IMR-90 (cell line): ENCODE data around the gene SLC25A30. TPM values are rescaled to one million over a fixed set of nuclear protein-coding genes. Genes with fewer than 3 reads are reported as not detected.

Experiments
- ATAC-seq: fragments of 200-7000 bp; cut with Tn5 transposase; 2 replicates; pipeline ENCODE4 v1.9.1; 2020; ENCODE audit warnings: low read depth, mild to moderate bottlenecking, moderate library complexity
- BruUV-seq: library from RNA; stranded (reverse); fragments of 400-500 nt; replicated peaks from 2 replicates; lab custom pipeline; 2021; lab: Mats Ljungman, UMichigan
- CTCF ChIA-PET: fragments of 300-600 bp; formaldehyde crosslinking; extraction: SDS; loops from one replicate; lab custom pipeline; 2021; ENCODE audit warnings: antibody characterized with exemption; lab: Yijun Ruan, JAX
- POLR2A ChIA-PET: fragments of 300-600 bp; sonication (Branson Sonifier 250); formaldehyde crosslinking; loops from one replicate; lab custom pipeline; 2022; ENCODE audit warnings: antibody characterized with exemption; ENCODE audit not compliant: unreplicated experiment; lab: Charles Lee
- DNase-seq: peaks from one replicate; pipeline ENCODE4 v3.0.0; 2013
- H2AFZ ChIP-seq: replicated peaks from 2 replicates; pipeline ENCODE3; 2013; ENCODE audit warnings: low read length, mild to moderate bottlenecking; ENCODE audit not compliant: poor library complexity
- H2AK5ac ChIP-seq: 2 replicates; pipeline ENCODE4 v1.6.1; 2013; ENCODE audit warnings: low read depth, low read length, inconsistent platforms
- H2AK9ac ChIP-seq: replicated peaks from 2 replicates; pipeline ENCODE3; 2013; ENCODE audit warnings: mild to moderate bottlenecking, low read depth, low read length, moderate library complexity; ENCODE audit not compliant: poor library complexity
- H2BK120ac ChIP-seq: 2 replicates; pipeline ENCODE4 v1.6.1; 2013; ENCODE audit warnings: low read depth, low read length, inconsistent platforms
- H2BK15ac ChIP-seq: 3 replicates; pipeline ENCODE4 v1.6.1; 2013; ENCODE audit warnings: low read depth, low read length, inconsistent platforms
- H2BK20ac ChIP-seq: 2 replicates; pipeline ENCODE4 v1.6.1; 2013; ENCODE audit warnings: low read depth, mild to moderate bottlenecking, inconsistent platforms, low read length, moderate library complexity
- H2BK5ac ChIP-seq: 2 replicates; pipeline ENCODE4 v1.6.1; 2013; ENCODE audit warnings: mild to moderate bottlenecking, low read depth, low read length, inconsistent platforms; ENCODE audit not compliant: poor library complexity, severe bottlenecking
- H3K14ac ChIP-seq: replicated peaks from 2 replicates; pipeline ENCODE4 v1.6.1; 2013; ENCODE audit warnings: low read depth, low read length, inconsistent platforms
- H3K18ac ChIP-seq: 2 replicates; pipeline ENCODE4 v1.6.1; 2013; ENCODE audit warnings: low read depth, low read length, control low read depth
- H3K23ac ChIP-seq: 2 replicates; pipeline ENCODE4 v1.6.1; 2013; ENCODE audit warnings: low read depth, low read length, inconsistent platforms
- H3K27ac ChIP-seq: 2 replicates; pipeline ENCODE4 v1.5.1; 2013; ENCODE audit warnings: mild to moderate bottlenecking, control low read depth, low read length; ENCODE audit not compliant: insufficient read depth
- H3K27me3 ChIP-seq: 2 replicates; pipeline ENCODE4 v1.6.1; 2013; ENCODE audit warnings: low read length; ENCODE audit not compliant: control insufficient read depth, insufficient read depth
- H3K36me3 ChIP-seq: 2 replicates; pipeline ENCODE4 v1.6.1; 2013; ENCODE audit warnings: low read length, mixed read lengths; ENCODE audit not compliant: control insufficient read depth, insufficient read depth
- H3K4ac ChIP-seq: 2 replicates; pipeline ENCODE4 v1.6.1; 2013; ENCODE audit warnings: low read depth, low read length, inconsistent platforms
- H3K4me1 ChIP-seq: 2 replicates; pipeline ENCODE4 v1.6.1; 2013; ENCODE audit warnings: low read length, mixed read lengths; ENCODE audit not compliant: control insufficient read depth, insufficient read depth
- H3K4me2 ChIP-seq: 2 replicates; pipeline ENCODE4 v1.6.1; 2013; ENCODE audit warnings: low read depth, mild to moderate bottlenecking, control low read depth, low read length, moderate library complexity
- H3K4me3 ChIP-seq: 2 replicates; pipeline ENCODE4 v1.5.1; 2013; ENCODE audit warnings: low read depth, mild to moderate bottlenecking, control low read depth, low read length, moderate library complexity; ENCODE audit not compliant: insufficient read depth
- H3K56ac ChIP-seq: 2 replicates; pipeline ENCODE4 v1.6.1; 2013; ENCODE audit warnings: low read length, inconsistent platforms; ENCODE audit not compliant: insufficient read depth; ENCODE audit errors: extremely low read depth
- H3K79me1 ChIP-seq, 2 experiments: 2 replicates each; pipeline ENCODE4 v1.6.1; 2013; ENCODE audit warnings: low read length in 2 of 2, inconsistent platforms in 1 of 2, low read depth in 1 of 2
- H3K9ac ChIP-seq: 2 replicates; pipeline ENCODE4 v1.6.1; 2013; ENCODE audit warnings: low read depth, low read length, control low read depth
- H3K9me1 ChIP-seq: 2 replicates; pipeline ENCODE4 v1.6.1; 2013; ENCODE audit warnings: low read length, inconsistent platforms; ENCODE audit not compliant: insufficient read depth
- H3K9me3 ChIP-seq: 2 replicates; pipeline ENCODE4 v1.6.1; 2013; ENCODE audit warnings: low read length; ENCODE audit not compliant: control insufficient read depth, insufficient read depth
- H4K20me1 ChIP-seq: 2 replicates; pipeline ENCODE4 v1.6.1; 2013; ENCODE audit warnings: low read length, inconsistent platforms; ENCODE audit not compliant: insufficient read depth
- H4K5ac ChIP-seq: 2 replicates; pipeline ENCODE4 v1.6.1; 2013; ENCODE audit warnings: mild to moderate bottlenecking, low read depth, low read length, control low read depth
- H4K8ac ChIP-seq, 2 experiments: 2 replicates each; pipeline ENCODE4 v1.6.1; 2013; ENCODE audit warnings: low read depth in 2 of 2, low read length in 2 of 2, control low read depth in 1 of 2, inconsistent platforms in 1 of 2
- H4K91ac ChIP-seq: 2 replicates; pipeline ENCODE4 v1.6.1; 2013; ENCODE audit warnings: low read depth, low read length, inconsistent platforms; ENCODE audit not compliant: insufficient read depth
- BHLHE40 ChIP-seq: fragments of 150-350 bp; IDR thresholded peaks from 2 replicates; pipeline ENCODE4 v1.6.1; 2016; ENCODE audit warnings: mild to moderate bottlenecking, low read depth, low read length
- CEBPB ChIP-seq: IDR thresholded peaks from 2 replicates; pipeline ENCODE4 v1.6.1; 2012; ENCODE audit warnings: low read depth, low read length, improper control_type of control experiment
- CHD1 ChIP-seq: IDR thresholded peaks from 2 replicates; pipeline ENCODE4 v1.6.1; 2012; ENCODE audit warnings: low read depth, low read length, improper control_type of control experiment
- FOS ChIP-seq: fragments of 150-350 bp; IDR thresholded peaks from 2 replicates; pipeline ENCODE4 v1.6.1; 2016; ENCODE audit warnings: low read depth, low read length
- MAFK ChIP-seq: IDR thresholded peaks from 2 replicates; pipeline ENCODE4 v1.6.1; 2012; ENCODE audit warnings: low read depth, low read length, improper control_type of control experiment
- MAZ ChIP-seq: IDR thresholded peaks from 2 replicates; pipeline ENCODE4 v1.6.1; 2012; ENCODE audit warnings: low read depth, mild to moderate bottlenecking, low read length, improper control_type of control experiment, moderate library complexity, borderline replicate concordance
- MXI1 ChIP-seq: IDR thresholded peaks from 2 replicates; pipeline ENCODE4 v1.6.1; 2012; ENCODE audit warnings: low read depth, mild to moderate bottlenecking, low read length, moderate library complexity, borderline replicate concordance
- NFE2L2 ChIP-seq: fragments of 150-350 bp; IDR thresholded peaks from 2 replicates; pipeline ENCODE4 v1.6.1; 2016; ENCODE audit warnings: low read depth, mild to moderate bottlenecking, low read length
- POLR2A ChIP-seq: IDR thresholded peaks from 2 replicates; pipeline ENCODE4 v1.6.1; 2012; ENCODE audit warnings: mild to moderate bottlenecking, low read depth, low read length
- RAD21 ChIP-seq: IDR thresholded peaks from 2 replicates; pipeline ENCODE4 v1.6.1; 2012; ENCODE audit warnings: low read length, improper control_type of control experiment
- RCOR1 ChIP-seq: IDR thresholded peaks from 2 replicates; pipeline ENCODE4 v1.6.1; 2012; ENCODE audit warnings: mild to moderate bottlenecking, low read length, improper control_type of control experiment; ENCODE audit not compliant: insufficient replicate concordance
- RFX5 ChIP-seq: IDR thresholded peaks from 2 replicates; pipeline ENCODE4 v1.8.0; 2012; ENCODE audit warnings: low read depth, mild to moderate bottlenecking, low read length, moderate library complexity
- SMC3 ChIP-seq: fragments of 150-350 bp; IDR thresholded peaks from 2 replicates; pipeline ENCODE4 v1.6.1; 2016; ENCODE audit warnings: low read depth, mild to moderate bottlenecking, antibody characterized with exemption, low read length, moderate library complexity
- WGBS, 2 experiments: methylation state at CpG; one replicate each; pipeline versions ENCODE4 v1.1.5 to v1.1.7; 2013; ENCODE audit warnings: missing lambda C conversion rate in 2 of 2; ENCODE audit not compliant: insufficient read length in 1 of 2; ENCODE audit errors: extremely low coverage in 2 of 2; 5-methylcytosine and 5-hydroxymethylcytosine counted together
- dilution Hi-C: fragments of 300-500 bp; cut with HindIII; formaldehyde crosslinking; loops from one replicate; pipeline ENCODE4 v1.14.3; 2018; ENCODE audit warnings: low sequenced_read_pairs; ENCODE audit not compliant: unreplicated experiment
- in situ Hi-C: fragments of 300-500 bp; cut with MboI; formaldehyde crosslinking; loops from 3 replicates; pipeline ENCODE4 v1.14.3; 2019; ENCODE audit warnings: low sequenced_read_pairs, inconsistent platforms, mixed read lengths
- intact Hi-C: fragments of 100-400 bp; cut with micrococcal nuclease; formaldehyde crosslinking; loops from 2 replicates; pipeline ENCODE4 v1.10.0; 2022
- polyA plus RNA-seq, 3 experiments: library from polyadenylated mRNA; depleted of rRNA; stranded (reverse); fragments of >200 nt; gene quantifications; 2 replicates each; pipeline ENCODE4 v1.2.3, GENCODE V29; 2012; ENCODE audit warnings: low replicate concordance in 1 of 3
- total RNA-seq: library from RNA; depleted of rRNA; stranded (reverse); fragments of >200 nt; gene quantifications from 2 replicates; pipeline ENCODE4 v1.2.3, GENCODE V29; 2012
- TF ChIP-seq, protein P1 (sequence below): fragments of 150-350 bp; IDR thresholded peaks from 2 replicates; pipeline ENCODE4 v1.6.1; 2017; ENCODE audit warnings: mild to moderate bottlenecking, antibody characterized with exemption, low read length, low read depth
- TF ChIP-seq, protein P2 (sequence below): conservative IDR thresholded peaks from 2 replicates; pipeline ENCODE4 v1.5.1; 2012; ENCODE audit warnings: mild to moderate bottlenecking, low read depth, low read length, improper control_type of control experiment
- TF ChIP-seq, protein P3 (sequence below): fragments of 150-350 bp; IDR thresholded peaks from 2 replicates; pipeline ENCODE4 v1.6.1; 2016; ENCODE audit warnings: low read depth, mild to moderate bottlenecking, low read length, moderate library complexity, borderline replicate concordance

SLC25A30 gene
- total and polyA plus RNA-seq, 2 of the 4 experiments (the other 2 are of a cell fraction) = 9.9 to 19.4 TPM

DNA sequence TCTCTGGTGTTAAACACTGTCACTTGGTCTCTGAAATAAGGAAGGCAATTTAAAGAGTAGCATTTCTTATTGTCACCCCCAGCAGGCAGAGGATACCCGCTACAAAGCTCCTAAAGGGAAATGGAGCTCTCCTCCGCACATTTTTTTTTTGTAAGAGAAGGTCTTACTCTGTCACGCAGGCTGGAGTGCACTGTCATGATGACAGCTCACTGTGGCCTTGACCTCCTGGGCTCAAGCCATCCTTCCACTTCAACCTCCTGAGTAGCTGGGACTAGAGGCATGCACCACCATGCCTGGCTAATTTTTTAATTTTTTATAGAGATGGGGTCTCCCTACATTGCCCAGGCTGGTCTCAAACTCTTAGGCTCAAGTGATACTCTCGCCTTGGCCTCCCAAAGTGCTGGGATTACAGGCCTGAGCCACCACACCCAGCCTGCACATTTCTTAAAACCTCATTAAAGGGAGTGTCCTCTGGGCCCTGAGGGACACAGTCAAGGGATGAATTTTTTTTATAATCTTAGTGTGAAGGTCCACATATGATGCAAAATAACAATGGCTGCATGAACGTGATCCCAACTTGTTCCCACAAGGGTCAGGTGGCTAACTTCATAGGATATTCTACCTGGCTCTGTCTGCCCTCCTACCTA is 32.1 kb downstream of the SLC25A30 start:
- H2BK15ac ChIP-seq = no peak overlapping the region
- H3K4ac ChIP-seq = no peak overlapping the region
- intact Hi-C loops = no loop called here
- no peaks in the 10 kb centered on the region for H3K27me3 ChIP-seq
- no peak overlapping the region for H3K4me2 ChIP-seq
- H4K5ac ChIP-seq = no peak overlapping the region
- H2AK5ac ChIP-seq = no peak overlapping the region
- H3K9ac ChIP-seq = no peak overlapping the region
- no peaks in the 10 kb centered on the region for H3K79me1 ChIP-seq
- BruUV-seq = no TSS peak
- dilution Hi-C loops = no loop called here
- no CpG with 5 or more reads among the region's 5 CpGs for whole genome bisulfite sequencing, 2 experiments
- H2AK9ac ChIP-seq = no peak overlapping the region
- ATAC-seq = no peak
- H2BK120ac ChIP-seq = no peak overlapping the region
- in situ Hi-C loops = no loop called here
- no peaks in the 10 kb centered on the region for H3K9me1 ChIP-seq
- no peak overlapping the region for H2AFZ ChIP-seq
- no peak overlapping the region for H3K4me3 ChIP-seq
- H3K27ac ChIP-seq = no peak overlapping the region
- H3K14ac ChIP-seq = no peak overlapping the region
- no peaks in the 10 kb centered on the region; the same call in 1 of the 2 replicates for H3K9me3 ChIP-seq
- ChIA-PET POLR2A (no interaction called here), CTCF (no interaction called here)
- no peak overlapping the region for H2BK5ac ChIP-seq
- no peak overlapping the region for H4K91ac ChIP-seq
- no peaks in the 10 kb centered on the region for H4K20me1 ChIP-seq
- H3K23ac ChIP-seq = no peak overlapping the region
- no peak for TF ChIP-seq RFX5
- no peak for TF ChIP-seq BHLHE40
- TF ChIP-seq, protein P1, sequence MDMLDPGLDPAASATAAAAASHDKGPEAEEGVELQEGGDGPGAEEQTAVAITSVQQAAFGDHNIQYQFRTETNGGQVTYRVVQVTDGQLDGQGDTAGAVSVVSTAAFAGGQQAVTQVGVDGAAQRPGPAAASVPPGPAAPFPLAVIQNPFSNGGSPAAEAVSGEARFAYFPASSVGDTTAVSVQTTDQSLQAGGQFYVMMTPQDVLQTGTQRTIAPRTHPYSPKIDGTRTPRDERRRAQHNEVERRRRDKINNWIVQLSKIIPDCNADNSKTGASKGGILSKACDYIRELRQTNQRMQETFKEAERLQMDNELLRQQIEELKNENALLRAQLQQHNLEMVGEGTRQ = no peak
- no peak for TF ChIP-seq POLR2A
- TF ChIP-seq RCOR1 = no peak
- TF ChIP-seq FOS = no peak
- TF ChIP-seq, protein P2, sequence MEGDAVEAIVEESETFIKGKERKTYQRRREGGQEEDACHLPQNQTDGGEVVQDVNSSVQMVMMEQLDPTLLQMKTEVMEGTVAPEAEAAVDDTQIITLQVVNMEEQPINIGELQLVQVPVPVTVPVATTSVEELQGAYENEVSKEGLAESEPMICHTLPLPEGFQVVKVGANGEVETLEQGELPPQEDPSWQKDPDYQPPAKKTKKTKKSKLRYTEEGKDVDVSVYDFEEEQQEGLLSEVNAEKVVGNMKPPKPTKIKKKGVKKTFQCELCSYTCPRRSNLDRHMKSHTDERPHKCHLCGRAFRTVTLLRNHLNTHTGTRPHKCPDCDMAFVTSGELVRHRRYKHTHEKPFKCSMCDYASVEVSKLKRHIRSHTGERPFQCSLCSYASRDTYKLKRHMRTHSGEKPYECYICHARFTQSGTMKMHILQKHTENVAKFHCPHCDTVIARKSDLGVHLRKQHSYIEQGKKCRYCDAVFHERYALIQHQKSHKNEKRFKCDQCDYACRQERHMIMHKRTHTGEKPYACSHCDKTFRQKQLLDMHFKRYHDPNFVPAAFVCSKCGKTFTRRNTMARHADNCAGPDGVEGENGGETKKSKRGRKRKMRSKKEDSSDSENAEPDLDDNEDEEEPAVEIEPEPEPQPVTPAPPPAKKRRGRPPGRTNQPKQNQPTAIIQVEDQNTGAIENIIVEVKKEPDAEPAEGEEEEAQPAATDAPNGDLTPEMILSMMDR = no peak
- TF ChIP-seq, protein P3, sequence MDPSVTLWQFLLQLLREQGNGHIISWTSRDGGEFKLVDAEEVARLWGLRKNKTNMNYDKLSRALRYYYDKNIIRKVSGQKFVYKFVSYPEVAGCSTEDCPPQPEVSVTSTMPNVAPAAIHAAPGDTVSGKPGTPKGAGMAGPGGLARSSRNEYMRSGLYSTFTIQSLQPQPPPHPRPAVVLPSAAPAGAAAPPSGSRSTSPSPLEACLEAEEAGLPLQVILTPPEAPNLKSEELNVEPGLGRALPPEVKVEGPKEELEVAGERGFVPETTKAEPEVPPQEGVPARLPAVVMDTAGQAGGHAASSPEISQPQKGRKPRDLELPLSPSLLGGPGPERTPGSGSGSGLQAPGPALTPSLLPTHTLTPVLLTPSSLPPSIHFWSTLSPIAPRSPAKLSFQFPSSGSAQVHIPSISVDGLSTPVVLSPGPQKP = no peak
- TF ChIP-seq MAZ = no peak
- no peak for TF ChIP-seq RAD21
- TF ChIP-seq NFE2L2 = no peak
- TF ChIP-seq MXI1 = no peak
- no peak for TF ChIP-seq MAFK
- no peak for TF ChIP-seq CEBPB
- TF ChIP-seq SMC3 = no peak
- TF ChIP-seq CHD1 = no peak
- H2BK20ac ChIP-seq = no peak overlapping the region
- H3K4me1 ChIP-seq = no peaks in the 10 kb centered on the region
- no peak overlapping the region for H4K8ac ChIP-seq
- H3K36me3 ChIP-seq = peaks cover 12% of the 10 kb centered on the region
- H3K56ac ChIP-seq = no peak overlapping the region
- H3K18ac ChIP-seq = no peak overlapping the region
- no peak for DNase-seq
